Stimulated activated CD4-positive, alpha-beta T cell treated with anti-CD3 and anti-CD28 coated beads, Interleukin-15, amount 100 ng/mL, for 48 hours (primary cell): ENCODE measurements around the gene STAT4.

ENCODE experiments used
- DNase-seq, 2 donors: peaks; one replicate each; pipeline ENCODE4 v3.0.0-alpha.2; 2020; ENCODE audit warnings: low read depth in 2 of 2

The STAT4 gene

GRCh38 chr2:191043438-191043837, 107.4 kb downstream of the STAT4 start:
- DNase-seq = no peak

DNA sequence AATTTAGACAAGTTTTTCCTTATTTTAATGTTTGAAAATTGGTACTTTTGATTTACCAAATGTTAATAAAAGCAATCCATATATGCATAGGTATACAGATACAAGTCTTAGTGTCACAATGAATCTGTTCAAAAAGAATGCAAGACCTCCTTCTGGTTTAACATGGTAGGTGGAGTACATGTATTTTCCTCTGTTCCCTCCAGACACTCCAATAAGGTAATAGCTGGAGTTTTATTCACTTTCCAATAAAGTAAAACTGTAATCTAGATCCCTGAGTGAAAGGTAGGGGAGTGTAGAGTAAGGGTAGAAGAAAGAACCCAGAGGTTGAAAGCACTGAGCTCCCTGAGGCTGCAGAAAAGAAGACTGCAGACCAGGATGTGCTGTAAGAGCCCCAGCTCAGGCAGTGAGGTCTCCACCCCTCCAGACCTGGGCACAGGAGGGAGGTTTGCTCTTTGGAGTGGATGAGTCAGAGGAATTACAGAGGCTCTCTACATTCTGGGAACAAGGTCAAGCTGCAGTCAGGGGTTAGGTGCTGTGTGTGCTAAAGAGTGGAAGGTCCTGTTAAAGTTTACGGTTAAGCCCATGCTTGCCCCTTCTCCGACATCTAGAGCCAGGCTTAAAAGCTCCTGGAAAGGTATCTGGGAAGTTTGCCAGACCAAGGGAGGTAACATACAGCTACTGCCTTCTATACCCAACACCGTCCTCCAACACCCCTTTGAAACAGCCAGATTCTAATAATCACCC, 109.2 kb downstream of the STAT4 start:
- DNase-seq = no peak

DNA sequence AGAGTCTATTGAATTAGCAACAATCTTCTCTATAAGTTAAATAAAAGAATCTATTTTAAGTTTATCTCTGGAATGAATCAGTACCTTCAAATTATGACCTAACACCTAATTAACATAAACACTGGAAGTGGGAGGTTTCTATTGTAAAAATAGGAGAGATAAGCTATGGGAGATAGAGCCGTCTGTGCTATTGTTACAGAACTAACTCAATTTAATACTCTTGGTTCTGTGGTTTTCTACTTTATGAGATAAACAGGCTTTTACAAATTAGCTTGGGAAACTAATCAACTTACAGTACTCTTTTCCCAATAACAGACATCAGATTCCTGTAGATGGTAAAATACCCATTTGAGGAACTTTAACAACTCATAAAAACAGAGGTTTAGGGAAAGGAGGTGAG, 111.2 kb downstream of the STAT4 start:
- DNase-seq = no peak

DNA sequence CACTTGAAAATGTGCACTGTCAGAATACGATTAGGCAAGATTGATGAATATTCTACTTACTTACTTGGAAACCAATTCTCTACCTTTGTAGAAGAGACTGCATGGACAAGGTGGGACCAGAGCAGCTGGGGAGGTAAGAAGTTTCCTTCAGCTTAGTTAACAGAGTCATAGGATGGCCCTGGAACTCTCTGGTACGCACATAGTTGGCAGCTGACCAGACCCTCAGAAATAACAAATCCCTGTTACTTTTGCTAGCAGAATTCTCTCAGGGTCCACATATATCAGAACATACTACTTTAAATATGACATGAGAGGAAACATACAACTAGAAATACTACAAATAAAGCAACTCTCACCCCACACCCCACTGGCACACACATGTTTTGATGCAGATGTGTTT, 112.1 kb downstream of the STAT4 start:
- DNase-seq = no peak

DNA sequence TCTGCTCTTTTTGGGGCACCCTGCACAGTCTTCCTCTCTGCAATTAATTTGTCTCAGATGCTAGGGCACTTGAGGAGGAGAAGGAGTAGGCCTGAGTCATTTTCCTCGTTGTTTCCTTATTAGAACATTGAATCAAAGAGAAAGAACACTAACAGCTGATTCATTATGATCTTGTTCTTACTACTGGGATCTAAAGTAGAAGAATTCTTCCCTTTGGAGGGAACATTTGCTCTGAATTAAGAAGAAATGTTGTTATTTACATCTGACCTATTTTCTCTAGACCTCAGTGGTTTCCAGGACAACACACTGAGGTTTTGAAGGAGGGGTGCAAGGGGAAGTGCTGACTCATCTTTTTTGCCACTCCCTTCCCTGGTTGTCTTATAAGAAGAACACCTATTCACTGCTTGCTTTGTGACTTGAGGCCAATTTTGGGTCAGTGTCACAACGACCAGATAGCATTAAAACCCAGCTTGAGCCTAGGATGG, 112.5 kb downstream of the STAT4 start:
- no peak for DNase-seq

GRCh38 chr2:191037351-191037750, 113.4 kb downstream of the STAT4 start:
- no peak for DNase-seq

DNA sequence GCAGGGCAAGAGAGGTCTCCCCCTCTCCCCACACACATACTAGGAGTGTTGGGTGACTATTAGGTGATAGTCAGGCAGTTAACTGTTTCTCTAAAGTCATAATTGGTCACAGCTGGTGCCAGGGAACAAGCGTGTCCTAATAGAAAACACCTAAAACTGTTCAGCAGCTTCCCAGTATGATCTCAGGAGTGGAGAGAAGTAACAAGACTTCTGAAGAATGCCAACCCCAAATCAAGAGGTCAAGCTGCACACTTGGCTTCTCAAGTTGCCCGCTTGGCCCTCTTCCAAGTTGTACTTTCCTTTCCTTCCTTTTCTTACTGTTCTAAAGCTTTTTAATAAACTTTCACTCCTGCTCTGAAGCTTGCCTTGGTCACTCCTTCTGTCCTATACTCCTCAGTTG, 114.4 kb downstream of the STAT4 start:
- no peak for DNase-seq

GRCh38 chr2:191032588-191033429, 118.0 kb downstream of the STAT4 start:
- no peak for DNase-seq

DNA sequence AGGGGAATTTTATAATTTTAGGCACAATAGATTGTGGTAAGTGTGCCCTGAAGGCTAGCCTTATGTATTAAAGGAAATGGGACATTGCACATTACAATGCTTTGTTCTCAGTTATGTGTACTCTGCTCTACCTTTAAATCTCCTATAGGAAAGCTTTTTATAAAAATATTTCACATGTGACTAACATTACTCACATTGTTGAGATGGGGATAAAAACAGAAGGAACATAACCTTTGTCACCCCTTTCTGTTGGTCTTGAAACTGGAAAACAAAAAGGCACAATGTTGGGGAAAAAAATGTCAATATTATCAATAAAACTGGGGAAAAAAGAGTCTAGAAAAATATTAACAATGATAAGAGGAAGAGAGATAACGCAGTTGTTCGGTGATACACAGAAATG, 119.5 kb downstream of the STAT4 start:
- DNase-seq = no peak

DNA sequence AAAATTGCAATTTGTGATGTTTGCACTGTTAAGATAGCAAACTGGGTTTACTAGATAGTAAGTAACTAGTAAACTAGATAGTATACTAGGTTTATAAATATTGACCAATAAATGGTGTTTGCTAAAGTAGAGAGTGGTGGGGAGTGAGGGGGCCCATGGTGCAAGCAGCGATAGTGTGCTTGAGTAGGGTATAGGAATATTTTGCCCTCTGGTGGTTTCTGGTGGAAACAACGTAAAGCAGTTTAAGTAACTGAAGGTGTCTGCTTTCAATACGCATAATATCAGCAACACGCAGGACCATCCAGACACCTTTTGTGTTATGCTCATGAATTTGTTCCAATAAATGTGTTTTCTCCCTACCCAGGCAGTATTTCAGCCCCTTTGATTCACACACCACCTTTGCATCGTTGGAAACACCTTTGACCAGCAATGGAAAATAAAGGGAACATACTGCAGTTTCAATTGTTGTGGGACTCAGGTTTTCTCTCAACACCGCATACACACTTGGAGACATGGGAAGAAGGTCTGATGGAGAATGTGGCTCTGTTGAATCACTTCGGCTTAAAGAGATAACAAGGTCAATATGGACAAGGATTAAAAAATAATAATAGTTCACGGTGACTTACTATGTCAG, 120.2 kb downstream of the STAT4 start:
- no peak for DNase-seq

GRCh38 chr2:191029280-191029950, 121.4 kb downstream of the STAT4 start:
- DNase-seq = no peak

GRCh38 chr2:191026377-191026776, 124.4 kb downstream of the STAT4 start:
- no peak for DNase-seq

DNA sequence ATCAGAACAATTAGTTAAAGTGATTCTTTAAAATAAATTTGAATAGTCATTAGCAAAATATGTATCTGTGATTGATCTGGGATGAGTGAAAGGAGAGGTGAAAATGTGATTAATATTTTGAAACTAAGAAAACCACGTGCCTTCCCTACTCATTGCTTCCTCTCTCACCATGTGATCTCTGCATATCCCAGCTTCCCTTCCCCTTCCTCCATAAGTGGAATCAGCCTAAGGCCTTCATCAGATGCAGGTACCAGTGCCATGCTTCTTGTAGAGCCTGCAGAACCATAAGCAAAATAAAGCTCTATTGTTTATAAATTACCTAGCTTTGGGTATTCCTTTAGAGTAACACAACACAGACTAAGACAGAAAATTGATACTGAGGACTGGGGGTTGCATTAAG, 125.7 kb downstream of the STAT4 start:
- no peak for DNase-seq

DNA sequence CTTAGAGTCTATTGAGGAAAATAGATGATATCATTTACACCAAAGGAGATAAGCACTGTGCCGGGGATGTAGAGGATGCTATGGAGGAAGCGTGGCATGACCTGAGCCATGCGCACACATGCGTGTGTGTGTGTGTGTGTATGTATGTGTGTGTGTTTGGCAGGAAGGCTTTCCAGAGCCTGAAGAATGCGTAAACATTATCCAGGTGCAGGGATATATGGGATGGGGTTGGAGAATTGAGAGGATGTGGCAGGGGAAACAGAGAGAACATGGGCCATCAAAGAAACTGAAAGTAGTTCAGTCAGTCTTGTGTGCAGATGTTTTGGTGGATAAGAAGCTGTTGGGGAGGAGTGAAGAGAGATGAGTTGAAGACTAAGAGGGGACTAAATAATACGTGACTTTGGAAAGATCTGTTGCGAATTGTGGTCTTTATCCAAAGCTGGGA, 127.5 kb downstream of the STAT4 start:
- DNase-seq = no peak

GRCh38 chr2:191020742-191021381, 129.9 kb downstream of the STAT4 start:
- DNase-seq = peak in 1 of 2 donors; percentile 51

GRCh38 chr2:191020221-191020741, 130.5 kb downstream of the STAT4 start:
- DNase-seq = peak; percentile 89 to 90

DNA sequence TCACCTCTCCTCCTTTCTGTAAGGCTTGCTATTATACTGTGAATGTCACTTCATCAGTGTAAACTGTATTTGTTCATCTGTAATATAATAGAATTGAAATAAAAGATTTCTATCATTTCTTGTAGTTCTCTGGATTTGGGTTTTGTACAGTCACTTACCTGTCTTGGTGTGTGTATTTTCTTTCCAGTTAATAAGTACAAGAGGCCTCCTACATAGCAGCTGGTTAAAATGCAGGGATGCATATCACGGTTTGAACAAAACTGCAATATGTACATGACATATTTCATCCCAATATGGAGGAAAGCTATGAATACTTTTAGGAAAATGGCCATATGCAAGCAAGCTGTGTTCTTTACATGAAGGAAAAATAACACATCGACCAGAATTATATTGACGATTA, 131.4 kb downstream of the STAT4 start:
- no peak for DNase-seq

DNA sequence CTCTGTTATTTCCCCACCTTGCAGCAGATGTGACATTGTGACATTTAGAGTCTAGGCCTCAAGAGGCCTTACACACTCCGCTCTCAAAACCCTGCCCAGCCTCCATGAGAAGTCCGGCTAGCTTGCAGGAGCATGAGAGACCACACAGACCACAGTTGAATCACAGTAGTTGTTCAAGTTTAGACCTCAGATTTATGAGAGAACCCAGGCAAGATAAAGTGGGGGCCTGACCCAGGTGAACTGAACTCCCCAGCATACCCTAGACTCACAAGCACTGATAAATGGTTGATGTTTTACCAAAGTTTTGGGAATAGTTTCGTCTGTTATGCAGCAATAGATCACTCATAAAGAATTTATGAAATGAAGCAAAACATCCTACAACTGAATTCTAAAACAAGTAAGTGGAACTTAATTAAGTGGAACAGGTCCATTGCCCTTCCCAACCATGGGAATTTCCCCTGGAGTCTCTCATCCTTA, 132.1 kb downstream of the STAT4 start:
- DNase-seq = no peak

GRCh38 chr2:191018048-191018447, 132.7 kb downstream of the STAT4 start:
- no peak for DNase-seq

- no peak for DNase-seq
These were observed 135.0 kb downstream of the STAT4 start for GRCh38 chr2:191015831-191016230.

DNA sequence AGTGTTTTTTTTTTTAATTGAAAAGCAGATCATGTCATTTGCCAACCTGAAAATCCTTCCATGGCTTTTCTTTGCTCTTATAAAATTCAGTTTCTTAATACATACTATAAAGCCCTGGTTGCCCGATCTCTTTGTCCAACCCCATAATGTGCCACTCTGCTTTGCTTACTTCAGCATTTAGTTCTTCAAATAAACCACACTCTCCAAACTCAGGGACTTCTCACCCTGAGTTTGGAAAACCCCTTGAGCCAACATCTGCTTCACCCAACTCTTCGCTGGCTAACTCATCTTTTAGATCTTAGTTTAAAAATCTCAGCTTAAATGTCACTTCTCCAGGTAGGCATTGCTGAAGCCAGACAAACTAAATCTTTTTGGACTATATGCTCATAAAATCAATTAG, 135.6 kb downstream of the STAT4 start:
- no peak for DNase-seq
